Measurements from ENCODE around the gene TSPAN9.

The TSPAN9 gene

DNA sequence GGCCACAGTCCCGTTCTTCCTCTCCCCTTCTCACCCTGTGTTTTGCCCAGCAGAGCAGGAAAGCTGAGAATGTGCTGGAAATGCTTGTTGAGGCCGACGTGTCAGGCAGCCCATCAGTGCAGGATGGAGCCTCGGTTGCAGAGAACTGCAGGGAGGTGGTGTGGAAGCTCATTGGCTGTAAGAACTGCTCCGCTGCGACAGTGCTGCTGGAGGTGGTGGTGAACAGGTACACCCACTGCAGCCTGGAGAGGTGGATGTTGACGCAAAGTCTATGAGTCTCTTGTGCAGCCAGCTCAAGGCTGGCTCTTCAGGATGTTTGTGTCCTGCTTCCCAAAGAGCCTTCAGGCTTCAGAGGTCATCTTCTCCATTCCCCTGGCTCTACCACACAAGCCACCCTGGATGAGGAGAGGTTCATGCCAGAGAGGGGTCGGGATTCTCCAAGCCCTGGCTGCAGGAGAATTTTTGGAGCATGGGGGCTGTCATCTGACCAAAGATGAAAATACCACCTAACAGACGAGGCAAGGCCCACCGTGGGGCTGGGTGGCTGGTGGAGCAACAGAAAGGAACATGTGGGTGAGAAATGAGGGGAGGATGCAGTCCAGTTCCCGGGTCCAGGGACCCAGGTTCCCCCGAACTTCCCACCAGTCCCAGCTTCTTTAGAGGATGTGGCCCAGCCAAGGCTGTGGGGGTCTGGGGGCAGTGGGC is 239.7 kb downstream of the TSPAN9 start:
- Mint-ChIP-seq H3K36me3 (ENCODE audit: low read depth) (no peaks in the 10 kb centered on the region), H3K9me3 (no peaks in the 10 kb centered on the region), H3K4me3 (no peak overlapping the region), H3K27ac (no peak overlapping the region), H3K27me3 (peaks cover 17% of the 10 kb centered on the region), H3K4me1 (ENCODE audit: low read depth) (no peaks in the 10 kb centered on the region)
- DNase-seq: no peak

GRCh38 chr12:3317481-3317815 is 240.3 kb downstream of the TSPAN9 start:
- no peaks in the 10 kb centered on the region for H3K9me3 Mint-ChIP-seq
- H3K4me1 Mint-ChIP-seq (ENCODE audit: low read depth): no peaks in the 10 kb centered on the region
- DNase-seq: no peak
- H3K36me3 Mint-ChIP-seq (ENCODE audit: low read depth): no peaks in the 10 kb centered on the region
- peaks cover 15% of the 10 kb centered on the region for H3K27me3 Mint-ChIP-seq
- H3K4me3 Mint-ChIP-seq: no peak overlapping the region
- no peak overlapping the region for H3K27ac Mint-ChIP-seq

DNA sequence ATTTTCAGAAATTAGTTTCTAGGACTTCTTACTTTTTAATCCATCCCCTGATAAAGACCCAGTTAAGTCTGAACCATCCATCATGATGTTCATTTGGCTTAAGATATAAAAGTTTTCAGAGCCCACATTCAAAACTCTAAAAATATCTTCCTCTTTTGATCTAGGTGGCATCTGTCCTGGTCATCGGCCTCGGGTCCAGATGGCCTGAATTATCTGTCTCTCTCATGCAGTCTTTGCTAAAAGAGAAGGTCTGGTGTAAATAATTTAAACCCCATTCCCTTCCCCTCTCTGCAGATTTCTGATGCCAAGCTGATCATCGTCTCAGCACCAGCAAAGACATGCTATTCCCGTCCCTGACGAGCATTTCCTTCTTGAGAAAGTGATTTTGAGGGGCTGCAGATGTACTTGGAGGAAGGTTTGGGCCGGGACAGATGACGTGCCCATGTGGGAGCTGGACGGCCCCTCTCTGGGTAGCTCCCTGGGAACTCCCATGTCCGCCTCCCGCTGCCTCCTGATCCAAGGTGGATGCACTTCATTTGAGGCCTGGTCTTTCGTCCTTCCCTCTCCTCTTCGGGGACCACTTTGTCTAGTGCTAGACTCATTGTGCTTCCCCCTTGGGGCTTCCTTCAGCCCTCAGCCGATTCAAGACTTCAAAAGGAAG is 240.8 kb downstream of the TSPAN9 start:
- Mint-ChIP-seq H3K27ac (no peak overlapping the region), H3K9me3 (no peaks in the 10 kb centered on the region), H3K4me3 (no peak overlapping the region), H3K36me3 (ENCODE audit: low read depth) (no peaks in the 10 kb centered on the region), H3K27me3 (peaks cover 15% of the 10 kb centered on the region), H3K4me1 (ENCODE audit: low read depth) (no peaks in the 10 kb centered on the region)
- no peak for DNase-seq

DNA sequence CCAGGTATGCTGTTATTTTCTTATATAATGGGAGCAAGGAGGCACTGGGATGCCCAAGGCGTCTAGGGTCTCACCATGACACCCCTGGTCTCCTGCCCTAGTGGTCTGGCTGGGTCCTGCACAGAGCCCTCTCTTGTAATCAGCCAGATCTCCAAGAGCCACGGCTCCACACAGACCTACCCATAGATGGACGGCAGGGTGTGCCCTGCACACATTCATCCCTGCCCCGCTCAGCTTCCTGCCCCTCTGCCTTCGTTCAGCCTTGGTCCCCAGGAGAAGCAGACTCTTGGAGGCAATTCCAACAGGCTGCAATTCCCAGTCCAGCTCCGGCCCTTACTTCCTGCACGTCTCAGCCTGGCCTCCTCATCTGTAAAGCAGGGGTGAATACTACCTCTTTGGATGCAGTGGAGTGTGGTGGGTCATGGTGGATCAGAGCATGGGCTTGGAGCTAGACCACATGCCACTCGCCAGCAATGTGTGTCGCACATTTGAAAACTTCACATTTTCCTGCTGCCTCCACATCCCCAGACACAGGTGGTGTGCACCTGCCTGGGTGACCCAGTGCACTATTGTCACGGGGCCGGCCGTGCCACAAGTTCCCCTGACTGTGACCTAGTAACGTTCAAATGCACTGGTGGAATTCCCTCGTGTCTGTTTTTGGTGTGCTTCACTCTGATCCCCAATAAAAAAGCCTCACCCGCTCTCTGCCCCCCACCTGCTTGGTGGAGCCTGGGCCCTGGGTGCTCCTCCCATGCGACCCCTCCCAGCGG is 242.7 kb downstream of the TSPAN9 start:
- H3K36me3 Mint-ChIP-seq (ENCODE audit: low read depth): no peaks in the 10 kb centered on the region
- no peak for DNase-seq
- no peaks in the 10 kb centered on the region for H3K4me1 Mint-ChIP-seq (ENCODE audit: low read depth)
- H3K27ac Mint-ChIP-seq: no peak overlapping the region
- H3K4me3 Mint-ChIP-seq: no peak overlapping the region
- H3K9me3 Mint-ChIP-seq: no peaks in the 10 kb centered on the region
- H3K27me3 Mint-ChIP-seq: peaks cover 2% of the 10 kb centered on the region

GRCh38 chr12:3320881-3321509 is 243.8 kb downstream of the TSPAN9 start:
- Mint-ChIP-seq H3K27ac (no peak overlapping the region), H3K4me3 (no peak overlapping the region), H3K9me3 (no peaks in the 10 kb centered on the region), H3K27me3 (no peaks in the 10 kb centered on the region), H3K36me3 (ENCODE audit: low read depth) (no peaks in the 10 kb centered on the region), H3K4me1 (ENCODE audit: low read depth) (no peaks in the 10 kb centered on the region)
- DNase-seq: no peak

DNA sequence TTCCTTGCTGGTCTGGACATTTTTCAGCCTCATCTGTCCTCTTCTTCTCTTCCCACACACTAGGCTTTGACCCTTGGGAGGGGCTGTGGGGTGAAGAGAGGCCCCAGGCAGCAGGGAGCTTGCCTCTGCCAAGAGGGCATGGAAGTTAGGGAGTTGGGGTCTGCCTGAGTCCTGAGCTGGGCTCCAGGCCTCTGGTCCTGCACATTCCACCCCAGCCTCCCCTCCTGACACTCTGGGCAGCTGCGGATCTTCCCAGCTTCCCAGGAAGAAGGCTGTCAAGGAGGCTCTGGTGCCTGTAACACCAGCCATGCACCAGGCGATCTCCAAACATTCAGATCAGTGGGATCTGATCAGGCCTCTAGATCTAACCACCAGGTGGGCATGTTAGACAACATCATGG is 244.7 kb downstream of the TSPAN9 start:
- Mint-ChIP-seq H3K27ac (no peak overlapping the region), H3K36me3 (ENCODE audit: low read depth) (no peaks in the 10 kb centered on the region), H3K4me3 (no peak overlapping the region), H3K27me3 (no peaks in the 10 kb centered on the region), H3K9me3 (no peaks in the 10 kb centered on the region), H3K4me1 (ENCODE audit: low read depth) (no peaks in the 10 kb centered on the region)
- DNase-seq: no peak

DNA sequence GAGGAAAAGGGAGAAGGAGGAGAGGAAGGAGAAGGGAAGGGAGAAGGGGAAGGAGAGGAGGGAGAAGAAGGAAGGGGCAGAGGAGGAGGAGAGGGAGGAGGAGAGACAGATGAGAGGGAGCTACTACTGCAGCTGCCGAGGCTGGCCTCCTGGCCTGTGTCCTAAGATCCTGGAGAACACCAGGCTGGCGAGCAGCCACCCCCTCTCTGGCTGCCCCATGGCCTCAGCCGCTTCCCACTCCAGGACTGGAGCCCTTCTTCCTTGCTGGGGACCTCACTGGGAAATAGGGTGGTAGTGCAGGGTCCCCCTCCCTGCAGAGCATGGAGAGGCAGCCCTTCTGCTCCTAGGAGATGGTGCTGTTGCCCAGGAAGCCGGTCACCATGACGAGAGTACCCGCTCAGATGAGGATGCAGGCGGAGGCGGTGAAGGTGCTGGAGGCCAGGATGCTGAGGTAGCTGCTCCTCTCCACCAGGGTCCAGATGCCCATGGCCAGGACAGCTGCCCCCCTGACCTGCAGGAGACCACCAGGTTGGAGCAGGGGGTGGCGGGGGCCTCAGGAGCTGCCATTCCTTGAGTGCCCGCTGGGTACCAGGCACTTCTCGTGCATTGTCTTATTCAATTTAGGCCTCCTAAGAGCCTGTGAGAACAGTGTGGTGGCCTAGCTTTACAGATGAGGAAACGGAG is 246.0 kb downstream of the TSPAN9 start:
- no peak overlapping the region for H3K4me3 Mint-ChIP-seq
- no peaks in the 10 kb centered on the region for H3K27me3 Mint-ChIP-seq
- no peak for DNase-seq
- H3K27ac Mint-ChIP-seq: no peak overlapping the region
- H3K9me3 Mint-ChIP-seq: no peaks in the 10 kb centered on the region
- no peaks in the 10 kb centered on the region for H3K36me3 Mint-ChIP-seq (ENCODE audit: low read depth)
- no peaks in the 10 kb centered on the region for H3K4me1 Mint-ChIP-seq (ENCODE audit: low read depth)

GRCh38 chr12:3325736-3326135 is 248.6 kb downstream of the TSPAN9 start:
- H3K9me3 Mint-ChIP-seq: no peaks in the 10 kb centered on the region
- H3K4me1 Mint-ChIP-seq (ENCODE audit: low read depth): no peaks in the 10 kb centered on the region
- H3K27me3 Mint-ChIP-seq: no peaks in the 10 kb centered on the region
- no peak for DNase-seq
- no peaks in the 10 kb centered on the region for H3K36me3 Mint-ChIP-seq (ENCODE audit: low read depth)
- no peak overlapping the region for H3K27ac Mint-ChIP-seq
- H3K4me3 Mint-ChIP-seq: no peak overlapping the region

DNA sequence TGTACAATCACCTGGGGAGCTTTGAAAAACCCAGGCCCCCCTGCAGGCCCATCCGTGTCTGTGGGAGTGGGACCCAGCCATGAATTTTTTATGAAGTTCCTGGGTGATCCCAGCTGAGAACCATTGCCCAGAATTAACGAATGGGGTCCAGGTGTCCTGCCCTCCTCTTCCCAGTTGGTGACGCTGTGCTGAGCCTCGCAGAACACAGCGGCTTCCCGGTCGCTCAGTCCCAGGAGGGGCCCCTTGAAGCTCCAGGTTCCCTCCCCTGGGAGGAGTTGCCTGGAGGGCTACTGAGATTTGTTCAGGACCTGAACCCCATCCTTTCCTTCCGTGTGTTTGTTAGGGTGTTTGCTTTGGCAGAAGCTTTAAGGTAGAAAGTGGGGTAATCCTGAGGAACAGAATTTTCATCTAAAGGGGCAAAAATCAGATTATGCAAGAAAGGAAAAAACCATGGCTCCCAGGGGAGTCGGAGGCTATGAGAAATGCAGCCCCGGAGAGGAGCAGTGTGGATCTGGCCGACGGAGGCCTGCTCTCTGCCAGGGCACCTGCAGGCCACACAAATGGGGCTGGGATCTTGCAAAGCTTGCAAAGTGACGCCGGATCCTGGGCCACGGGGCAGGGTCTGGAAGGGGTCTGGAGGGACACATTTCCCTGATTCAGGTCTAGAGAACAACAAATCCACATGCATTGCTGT is 249.1 kb downstream of the TSPAN9 start:
- no peak for DNase-seq
- no peaks in the 10 kb centered on the region for H3K36me3 Mint-ChIP-seq (ENCODE audit: low read depth)
- no peaks in the 10 kb centered on the region for H3K9me3 Mint-ChIP-seq
- no peaks in the 10 kb centered on the region for H3K4me1 Mint-ChIP-seq (ENCODE audit: low read depth)
- no peak overlapping the region for H3K4me3 Mint-ChIP-seq
- no peak overlapping the region for H3K27ac Mint-ChIP-seq
- H3K27me3 Mint-ChIP-seq: no peaks in the 10 kb centered on the region

GRCh38 chr12:3326850-3327780 is 249.9 kb downstream of the TSPAN9 start:
- no peak for DNase-seq
- no peak overlapping the region for H3K27ac Mint-ChIP-seq
- H3K27me3 Mint-ChIP-seq: no peaks in the 10 kb centered on the region
- no peaks in the 10 kb centered on the region for H3K4me1 Mint-ChIP-seq (ENCODE audit: low read depth)
- H3K9me3 Mint-ChIP-seq: no peaks in the 10 kb centered on the region
- no peaks in the 10 kb centered on the region for H3K36me3 Mint-ChIP-seq (ENCODE audit: low read depth)
- no peak overlapping the region for H3K4me3 Mint-ChIP-seq

DNA sequence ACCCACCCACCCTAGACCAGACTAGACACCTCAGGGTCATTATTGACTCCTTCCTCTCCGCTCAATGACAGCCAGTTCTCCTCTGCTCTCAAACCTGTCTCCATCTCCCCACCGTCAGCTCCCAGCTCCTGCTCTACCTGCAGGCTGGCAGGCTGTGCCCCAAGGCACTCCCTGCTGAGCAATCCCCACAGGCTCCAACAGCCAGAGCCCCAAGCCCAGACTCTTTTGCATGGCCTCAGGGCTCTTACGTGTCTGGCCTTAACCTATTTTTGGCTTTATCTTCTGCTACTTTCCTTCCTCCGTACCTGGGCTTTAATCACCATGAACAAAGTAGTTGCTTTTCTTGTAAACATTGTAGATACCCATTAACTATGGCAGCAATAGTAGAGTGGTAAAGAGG is 250.9 kb downstream of the TSPAN9 start:
- H3K9me3 Mint-ChIP-seq: no peaks in the 10 kb centered on the region
- H3K4me1 Mint-ChIP-seq (ENCODE audit: low read depth): no peaks in the 10 kb centered on the region
- no peaks in the 10 kb centered on the region for H3K27me3 Mint-ChIP-seq
- H3K36me3 Mint-ChIP-seq (ENCODE audit: low read depth): no peaks in the 10 kb centered on the region
- no peak overlapping the region for H3K4me3 Mint-ChIP-seq
- no peak for DNase-seq
- no peak overlapping the region for H3K27ac Mint-ChIP-seq

DNA sequence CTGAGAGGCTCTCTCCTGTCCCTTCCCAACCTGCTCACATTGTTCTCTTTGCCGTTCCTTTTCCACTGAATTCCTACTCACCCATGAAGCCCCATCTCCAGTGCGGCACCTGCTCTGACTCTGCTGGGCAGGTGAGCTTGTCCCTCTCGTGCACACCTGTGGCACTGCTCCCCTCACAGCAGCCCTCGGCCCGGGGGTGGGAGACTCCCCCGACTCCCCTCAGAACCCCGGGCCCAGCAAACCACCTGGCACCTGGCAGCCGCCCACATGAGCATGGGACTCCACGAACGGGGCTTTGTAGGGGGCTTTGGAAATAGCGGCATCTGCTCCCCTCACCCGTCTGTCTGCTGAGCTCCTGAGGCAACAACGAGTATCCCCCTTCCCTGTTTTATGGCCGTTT is 251.4 kb downstream of the TSPAN9 start:
- Mint-ChIP-seq H3K27me3 (no peaks in the 10 kb centered on the region), H3K36me3 (ENCODE audit: low read depth) (no peaks in the 10 kb centered on the region), H3K4me1 (ENCODE audit: low read depth) (no peaks in the 10 kb centered on the region), H3K27ac (no peak overlapping the region), H3K4me3 (no peak overlapping the region), H3K9me3 (no peaks in the 10 kb centered on the region)
- no peak for DNase-seq

- Mint-ChIP-seq H3K27me3 (no peaks in the 10 kb centered on the region), H3K4me1 (ENCODE audit: low read depth) (no peaks in the 10 kb centered on the region), H3K4me3 (no peak overlapping the region), H3K9me3 (no peaks in the 10 kb centered on the region), H3K36me3 (ENCODE audit: low read depth) (no peaks in the 10 kb centered on the region), H3K27ac (no peak overlapping the region)
- no peak for DNase-seq
Observed at GRCh38 chr12:3329361-3329760, 252.2 kb downstream of the TSPAN9 start.

Data from activated T-cell treated with anti-CD3 and anti-CD28 coated beads, Interleukin-2, amount 50 U/mL, for 24 hours (primary cell).